H1 (cell line): ENCODE measurements around the gene PLCH2. TPM values are rescaled to one million over a fixed set of nuclear protein-coding genes. Genes with fewer than 3 reads are reported as not detected.

ENCODE experiments used
- CTCF ChIA-PET: fragments of 300-600 bp; sonication (Branson Sonifier 250); formaldehyde crosslinking; loops from one replicate; lab custom pipeline; 2021; ENCODE audit not compliant: partially characterized antibody; lab: Charles Lee
- POLR2A ChIA-PET: fragments of 300-600 bp; sonication (Branson Sonifier 250); formaldehyde crosslinking; loops from one replicate; lab custom pipeline; 2021; ENCODE audit warnings: inconsistent platforms; ENCODE audit not compliant: partially characterized antibody; lab: Charles Lee
- DNase-seq, 2 experiments: peaks; one replicate each; pipeline versions ENCODE4 v3.0.0 to v3.0.0-alpha.2; 2010 to 2022; ENCODE audit warnings: low spot score in 2 of 2, low read depth in 1 of 2, mixed read lengths in 1 of 2
- FAIRE-seq: peaks from 2 replicates; lab custom pipeline; 2011; peaks lifted over from hg19 to GRCh38; lab: Jason Lieb, UNC
- H2AFZ ChIP-seq: 2 replicates; pipeline ENCODE4 v1.8.1; 2012; ENCODE audit warnings: low read length, inconsistent platforms
- H2AK5ac ChIP-seq: 2 replicates; pipeline ENCODE4 v1.6.1; 2013; ENCODE audit warnings: low read depth, low read length
- H2BK120ac ChIP-seq: replicated peaks from 2 replicates; pipeline ENCODE3; 2013; ENCODE audit warnings: low read depth, low read length, inconsistent platforms
- H2BK12ac ChIP-seq: 2 replicates; pipeline ENCODE4 v1.6.1; 2013; ENCODE audit warnings: low read depth, low read length
- H2BK15ac ChIP-seq: 2 replicates; pipeline ENCODE4 v1.6.1; 2013; ENCODE audit warnings: low read length
- H2BK20ac ChIP-seq: 2 replicates; pipeline ENCODE4 v1.6.1; 2013; ENCODE audit warnings: low read length
- H2BK5ac ChIP-seq: 2 replicates; pipeline ENCODE4 v1.6.1; 2013; ENCODE audit warnings: low read depth, low read length
- H3K14ac ChIP-seq: 2 replicates; pipeline ENCODE4 v1.6.1; 2013; ENCODE audit warnings: inconsistent platforms; ENCODE audit not compliant: insufficient read length
- H3K18ac ChIP-seq: 2 replicates; pipeline ENCODE4 v1.6.1; 2013; ENCODE audit warnings: low read length; ENCODE audit errors: extremely low read depth
- H3K23ac ChIP-seq: 2 replicates; pipeline ENCODE4 v1.6.1; 2013; ENCODE audit warnings: inconsistent platforms; ENCODE audit not compliant: insufficient read length
- H3K23me2 ChIP-seq: 2 replicates; pipeline ENCODE4 v1.6.1; 2013; ENCODE audit warnings: low read depth, low read length
- H3K27ac ChIP-seq: 2 replicates; pipeline ENCODE4 v1.6.1; 2011; ENCODE audit warnings: low read depth, low read length, inconsistent platforms
- H3K27me3 ChIP-seq, 4 experiments: replicated peaks in 1 of 4; 1 replicate in 1 of 4; 2 replicates in 3 of 4; pipeline versions ENCODE4 v1.6.1 to v1.8.1; 2011 to 2013; ENCODE audit warnings: low read length in 3 of 4, mild to moderate bottlenecking in 3 of 4, inconsistent platforms in 2 of 4, mixed read lengths in 2 of 4, moderate library complexity in 1 of 4; ENCODE audit not compliant: control insufficient read depth in 3 of 4, insufficient read depth in 3 of 4; ENCODE audit errors: extremely low read depth in 1 of 4
- H3K36me3 ChIP-seq, 4 experiments: 2 replicates each; pipeline versions ENCODE4 v1.6.1 to v1.8.1; 2011 to 2013; ENCODE audit warnings: mild to moderate bottlenecking in 4 of 4, low read length in 3 of 4, moderate library complexity in 2 of 4, control low read depth in 1 of 4, inconsistent platforms in 1 of 4; ENCODE audit not compliant: insufficient read depth in 4 of 4, control insufficient read depth in 2 of 4
- H3K4ac ChIP-seq: replicated peaks from 2 replicates; pipeline ENCODE3; 2013; ENCODE audit warnings: low read length, low read depth, mixed read lengths, inconsistent platforms; ENCODE audit not compliant: insufficient read length
- H3K4me1 ChIP-seq, 4 experiments: replicated peaks in 1 of 4; 1 replicate in 1 of 4; 2 replicates in 3 of 4; pipeline versions ENCODE4 v1.6.1 to v1.8.1; 2011 to 2013; ENCODE audit warnings: low read length in 3 of 4, inconsistent platforms in 2 of 4, mixed read lengths in 1 of 4; ENCODE audit not compliant: insufficient read depth in 4 of 4, control insufficient read depth in 3 of 4
- H3K4me2 ChIP-seq, 2 experiments: 2 replicates each; pipeline versions ENCODE4 v1.6.1 to v1.8.1; 2011 to 2013; ENCODE audit warnings: low read depth in 2 of 2, low read length in 2 of 2, control low read depth in 1 of 2, inconsistent platforms in 1 of 2, mild to moderate bottlenecking in 1 of 2; ENCODE audit not compliant: insufficient read depth in 1 of 2
- H3K4me3 ChIP-seq, 4 experiments: fragments of 200-600, 300-600 bp in 1 of 4; sonication (generic), shearing (Covaris generic), sonication (Bioruptor Twin) in 1 of 4; 2 replicates each; pipeline versions ENCODE4 v1.5.1 to v1.8.1; 2011 to 2016; ENCODE audit warnings: low read length in 4 of 4, low read depth in 3 of 4, control low read depth in 2 of 4, inconsistent platforms in 2 of 4, mild to moderate bottlenecking in 2 of 4, mixed read lengths in 1 of 4, moderate library complexity in 1 of 4; ENCODE audit not compliant: insufficient read depth in 2 of 4; ENCODE audit errors: extremely low read depth in 1 of 4
- H3K56ac ChIP-seq: replicated peaks from 2 replicates; pipeline ENCODE3; 2013; ENCODE audit warnings: low read depth, mild to moderate bottlenecking, mixed read lengths, low read length, inconsistent platforms; ENCODE audit not compliant: insufficient read length
- H3K79me1 ChIP-seq: 2 replicates; pipeline ENCODE4 v1.6.1; 2013; ENCODE audit warnings: low read depth, low read length, control low read depth
- H3K79me2 ChIP-seq, 2 experiments: 2 replicates each; pipeline versions ENCODE4 v1.6.1 to v1.8.1; 2012 to 2013; ENCODE audit warnings: low read length in 2 of 2, mild to moderate bottlenecking in 2 of 2, inconsistent platforms in 1 of 2; ENCODE audit not compliant: insufficient read depth in 2 of 2, control insufficient read depth in 1 of 2
- H3K9ac ChIP-seq, 4 experiments: replicated peaks in 1 of 4; 1 replicate in 1 of 4; 2 replicates in 3 of 4; pipeline versions ENCODE4 v1.6.1 to v1.8.1; 2011 to 2013; ENCODE audit warnings: low read depth in 3 of 4, low read length in 3 of 4, control low read depth in 2 of 4, mild to moderate bottlenecking in 2 of 4, moderate library complexity in 2 of 4, inconsistent platforms in 1 of 4; ENCODE audit errors: extremely low read depth in 1 of 4
- H3K9me3 ChIP-seq, 2 experiments: 2 replicates each; pipeline versions ENCODE4 v1.6.1 to v1.8.1; 2012 to 2013; ENCODE audit warnings: mild to moderate bottlenecking in 2 of 2, moderate library complexity in 2 of 2, control low read depth in 1 of 2, inconsistent platforms in 1 of 2, low read depth in 1 of 2, low read length in 1 of 2, mixed read lengths in 1 of 2; ENCODE audit not compliant: insufficient read depth in 2 of 2
- H4K20me1 ChIP-seq, 2 experiments: replicated peaks in 1 of 2; 2 replicates each; pipeline versions ENCODE3 to v1.8.1; 2011 to 2013; ENCODE audit warnings: inconsistent platforms in 2 of 2, low read length in 2 of 2, mild to moderate bottlenecking in 1 of 2; ENCODE audit not compliant: insufficient read depth in 2 of 2, control insufficient read depth in 1 of 2
- H4K5ac ChIP-seq: 2 replicates; pipeline ENCODE4 v1.6.1; 2013; ENCODE audit warnings: low read length, low read depth, mixed read lengths, inconsistent platforms; ENCODE audit not compliant: insufficient read length
- H4K8ac ChIP-seq: 2 replicates; pipeline ENCODE4 v1.8.0; 2013; ENCODE audit warnings: mild to moderate bottlenecking, moderate library complexity, low read length, inconsistent platforms; ENCODE audit not compliant: insufficient read depth; ENCODE audit errors: extremely low read depth
- H4K91ac ChIP-seq: replicated peaks from 2 replicates; pipeline ENCODE3; 2013; ENCODE audit warnings: low read length, mixed read lengths, inconsistent platforms; ENCODE audit not compliant: insufficient read length
- ASH2L ChIP-seq: fragments of 200-600, 300-600 bp; sonication (generic); IDR thresholded peaks from one replicate; pipeline ENCODE4 v1.7.1; 2017; ENCODE audit warnings: low read length
- WGBS, 2 experiments: shearing (Covaris generic) in 1 of 2; methylation state at CpG; one replicate each; pipeline versions ENCODE4 v1.1.6 to v1.1.7; 2013 to 2015; ENCODE audit warnings: low lambda C conversion rate in 2 of 2, mixed read lengths in 2 of 2, inconsistent platforms in 1 of 2, low coverage in 1 of 2, missing lambda C conversion rate in 1 of 2; ENCODE audit not compliant: insufficient replicate concordance in 2 of 2, insufficient coverage in 1 of 2, insufficient read length in 1 of 2; ENCODE audit errors: extremely low coverage in 1 of 2, missing lambda C conversion rate in 1 of 2; 5-methylcytosine and 5-hydroxymethylcytosine counted together
- polyA plus RNA-seq, 7 experiments: library from polyadenylated mRNA; depleted of rRNA in 3 of 7; stranded (reverse) in 5 of 7; unstranded in 2 of 7; fragments of >200 nt in 5 of 7; fragments of 200-250 nt in 2 of 7; gene quantifications; 1 replicate in 5 of 7; 2 replicates in 1 of 7; 4 replicates in 1 of 7; pipeline versions ENCODE4 v1.2.1 to v1.2.3, GENCODE V29; 2011 to 2013; ENCODE audit warnings: missing spikeins in 2 of 7, mixed read lengths in 2 of 7
- total RNA-seq: library from RNA; stranded (reverse); fragmentation: NEBNext Ultra II Directional; extraction: Animal tissue kit (Norgen Biotek cat#: 25700); gene quantifications from 2 replicates; pipeline ENCODE4 v1.2.1, GENCODE V29; 2021

The PLCH2 gene
- total and polyA plus RNA-seq, 2 of the 8 experiments (the other 6 are each of a cell fraction or from before 2014, with no cell fraction given), result 0.14 to 0.19 TPM

DNA sequence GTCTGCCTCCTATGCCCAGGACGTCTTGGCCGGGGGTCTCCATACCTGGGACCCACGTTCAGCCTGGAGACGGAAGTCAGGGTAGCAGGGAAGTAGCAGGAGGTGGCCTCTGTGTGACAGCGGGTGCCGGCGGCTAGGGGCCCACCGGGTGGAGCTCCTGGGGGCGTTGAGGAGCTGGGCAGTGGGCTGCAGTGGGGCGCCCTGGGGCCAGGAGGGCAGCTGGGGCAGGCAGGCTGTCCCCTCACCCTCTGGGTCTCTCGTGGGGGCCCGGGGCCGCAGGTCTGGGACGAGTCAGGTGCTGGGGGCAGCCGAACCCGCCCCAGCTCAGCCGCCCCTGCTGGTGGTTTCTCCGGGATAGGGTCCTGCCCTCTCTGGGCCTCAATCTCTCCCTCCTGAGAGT, 49.0 kb upstream of the PLCH2 start:
- Histone ChIP-seq H3K14ac (no peak overlapping the region), H3K9ac (no peak overlapping the region), H3K23ac (no peak overlapping the region), H3K4me1 (no peaks in the 10 kb centered on the region), H2AFZ (no peak overlapping the region), H2BK120ac (no peak overlapping the region), H3K27me3 (0 out of 7 replicates have a peak, but pooled peaks cover 0 to 2% (median 0%) of the 10 kb centered on the region in 4 experiments), H3K23me2 (no peaks in the 10 kb centered on the region), H2BK20ac (no peak overlapping the region), H3K36me3 (no peaks in the 10 kb centered on the region), H2AK5ac (no peak overlapping the region), H3K9me3 (peaks cover 11 to 27% of the 10 kb centered on the region in 2 experiments; a peak in 3 of 4 replicates), H3K79me2 (no peaks in the 10 kb centered on the region), H3K4ac (no peak overlapping the region), H4K5ac (no peak overlapping the region), H3K4me3 (no peak overlapping the region), H3K4me2 (no peak overlapping the region), H3K79me1 (no peaks in the 10 kb centered on the region), H4K20me1 (peaks cover 0 to 1% of the 10 kb centered on the region in 2 experiments), H3K18ac (no peak overlapping the region), H2BK12ac (no peak overlapping the region), H4K8ac (peak overlapping the region; percentile 85; the same call in 1 of the 2 replicates), H2BK15ac (no peak overlapping the region), H3K56ac (no peak overlapping the region), H2BK5ac (no peak overlapping the region), H4K91ac (no peak overlapping the region), H3K27ac (no peak overlapping the region)
- ChIA-PET CTCF (interaction anchor here (1.3 to 1.9 kb wide), 5 partner anchors 17 to 232 kb away, joined by 3 to 6 read pairs (median 4); partner anchors contain the start of gene FAAP20), POLR2A (no interaction called here)
- TF ChIP-seq ASH2L, result no peak
- 81% methylated on average over 15 of the region's 18 CpGs; no CpG with 5 or more reads in 1 of the 2 experiments for WGBS, 2 experiments
- DNase-seq, result no peak
- no peak for FAIRE-seq
